Daoy (cell line): ENCODE measurements around the gene LRRC72. TPM values are rescaled to one million over a fixed set of nuclear protein-coding genes. Genes with fewer than 3 reads are reported as not detected.
"Not testable (repeated sequence)": the region's sequence is repeated elsewhere in the genome, so short reads cannot be mapped to it uniquely, and the experiment has no call there.

Source experiments
- DNase-seq: peaks from one replicate; pipeline ENCODE4 v3.0.0-alpha.2; 2015; ENCODE audit warnings: low read depth
- total RNA-seq: library from RNA; depleted of rRNA; stranded (reverse); fragments of >200 nt; shearing (Covaris generic); gene quantifications from 2 replicates; pipeline ENCODE4 v1.2.3, GENCODE V29; 2014; rRNA removed

The LRRC72 gene
- not detected in 2 replicates for total RNA-seq

GRCh38 chr7:16526742-16527540 lies at the start of gene LRRC72:
Gene LRRC72, plus strand, starts transcription at chr7:16526825. Its CDS starts 128 bp downstream, at chr7:16526953.
- no peak for DNase-seq

- no peak for DNase-seq
These were observed 47.5 kb upstream of the LRRC72 start for GRCh38 chr7:16479161-16479560.

DNA sequence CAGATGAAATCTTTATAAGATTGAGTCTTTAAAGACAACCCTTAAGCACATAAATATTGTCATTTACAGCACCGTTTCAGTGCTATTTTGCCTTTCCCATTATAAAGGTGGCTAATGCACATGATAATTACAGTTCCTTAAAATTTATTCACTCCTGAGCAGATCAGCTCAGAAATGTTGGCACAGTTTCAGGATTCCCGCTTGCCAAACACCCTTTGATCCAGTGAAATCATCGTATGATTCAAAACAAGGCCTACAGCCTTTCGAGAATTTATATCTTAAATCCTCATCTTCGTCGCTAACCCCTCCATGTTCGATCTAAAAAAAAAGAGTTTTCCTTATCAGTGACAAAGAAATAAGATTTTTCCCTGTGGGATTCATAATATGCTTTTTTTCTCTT lies 47.0 kb upstream of the LRRC72 start:
- no peak for DNase-seq

DNA sequence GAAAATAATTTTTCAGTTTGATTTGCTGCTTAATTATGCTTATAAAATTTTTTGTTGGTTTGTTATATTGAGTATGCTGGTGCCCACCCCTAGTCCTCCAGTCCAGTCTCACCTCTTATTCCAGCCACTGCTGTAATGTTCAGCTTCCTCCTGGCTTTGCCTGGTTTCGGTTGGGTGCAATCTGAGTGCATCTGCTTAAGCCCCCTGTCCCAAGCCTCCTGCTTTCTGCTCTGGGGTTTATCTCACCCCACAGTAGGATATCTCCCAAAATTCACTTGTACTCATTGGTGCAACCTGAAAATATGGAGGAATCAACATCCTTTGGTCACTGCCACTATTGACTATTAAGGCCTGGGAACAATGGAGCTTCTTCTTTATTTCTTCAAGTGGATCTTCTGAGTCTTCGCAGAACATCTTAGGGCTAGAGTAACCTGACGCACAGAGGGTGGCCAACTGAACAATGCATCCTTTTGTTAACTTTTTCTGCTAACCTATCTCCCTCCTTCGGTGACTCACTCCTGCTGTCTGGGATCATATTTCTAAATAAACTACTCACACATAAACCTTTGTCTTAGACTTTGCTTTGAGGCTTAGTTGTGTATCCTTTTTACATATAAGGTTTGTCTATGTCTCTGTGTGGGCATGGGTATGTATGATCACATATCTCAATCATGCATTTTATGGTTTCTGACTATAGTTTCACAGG lies 42.0 kb upstream of the LRRC72 start:
- peak; percentile 85 for DNase-seq

GRCh38 chr7:16491148-16491547 lies 35.5 kb upstream of the LRRC72 start:
- no peak for DNase-seq

GRCh38 chr7:16492513-16493062 lies 34.0 kb upstream of the LRRC72 start:
- peak; percentile 62 for DNase-seq

GRCh38 chr7:16493266-16493665 lies 33.4 kb upstream of the LRRC72 start:
- no peak for DNase-seq

DNA sequence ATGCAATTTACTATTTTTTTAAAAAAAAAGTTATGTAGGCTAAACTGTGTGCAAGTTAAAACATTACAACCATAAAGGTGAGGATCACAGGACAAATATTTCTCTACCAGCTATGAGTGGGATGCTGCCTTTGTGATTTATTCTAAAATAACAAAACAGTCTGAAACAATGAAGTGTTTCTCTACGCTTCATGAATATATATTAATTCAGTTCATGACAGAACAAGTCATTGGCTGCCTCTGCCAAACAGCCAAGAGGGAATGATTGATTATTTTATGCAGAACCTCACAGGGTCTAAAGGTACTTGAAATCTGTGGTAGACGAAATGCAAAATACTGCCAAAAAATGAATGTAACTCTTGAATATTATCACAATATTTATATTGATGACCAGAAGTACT lies 32.1 kb upstream of the LRRC72 start:
- no peak for DNase-seq

- DNase-seq = no peak
These were observed 31.5 kb upstream of the LRRC72 start for GRCh38 chr7:16494955-16495719.

- DNase-seq = no peak
These were observed 28.5 kb upstream of the LRRC72 start for GRCh38 chr7:16498122-16498521.

DNA sequence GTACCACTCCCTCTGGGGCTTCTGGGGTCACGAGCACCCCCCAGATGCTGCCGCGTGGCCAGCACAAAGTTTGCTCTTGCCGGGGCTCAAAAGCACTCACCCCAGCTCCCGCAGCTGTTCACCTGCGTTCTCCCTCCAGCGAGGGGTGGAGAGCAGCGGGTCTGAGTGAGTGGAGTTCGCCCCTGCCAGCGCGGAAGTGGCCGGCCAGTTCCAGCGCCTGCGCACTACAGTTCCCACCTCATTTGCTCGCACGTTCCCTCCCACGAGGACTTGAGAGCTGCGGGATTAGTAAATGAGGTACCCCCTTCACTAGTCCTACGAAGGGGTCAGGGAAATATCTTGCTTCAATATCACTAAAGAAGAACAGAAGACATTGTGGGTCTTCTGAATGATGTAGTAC lies 24.3 kb upstream of the LRRC72 start:
- DNase-seq = no peak

- peak; percentile 74 for DNase-seq
These were observed 22.6 kb upstream of the LRRC72 start for GRCh38 chr7:16504019-16504418.

GRCh38 chr7:16506422-16506821 lies 20.2 kb upstream of the LRRC72 start:
- DNase-seq = not testable (repeated sequence)

GRCh38 chr7:16509829-16510228 lies 16.8 kb upstream of the LRRC72 start:
- DNase-seq = no peak

- DNase-seq = no peak
These were observed 15.3 kb upstream of the LRRC72 start for GRCh38 chr7:16511314-16511713.

- no peak for DNase-seq
These were observed 14.5 kb upstream of the LRRC72 start for GRCh38 chr7:16512097-16512496.

GRCh38 chr7:16514271-16514670 lies 12.4 kb upstream of the LRRC72 start:
- DNase-seq = no peak

GRCh38 chr7:16514729-16515128 lies 11.9 kb upstream of the LRRC72 start:
- DNase-seq = no peak

DNA sequence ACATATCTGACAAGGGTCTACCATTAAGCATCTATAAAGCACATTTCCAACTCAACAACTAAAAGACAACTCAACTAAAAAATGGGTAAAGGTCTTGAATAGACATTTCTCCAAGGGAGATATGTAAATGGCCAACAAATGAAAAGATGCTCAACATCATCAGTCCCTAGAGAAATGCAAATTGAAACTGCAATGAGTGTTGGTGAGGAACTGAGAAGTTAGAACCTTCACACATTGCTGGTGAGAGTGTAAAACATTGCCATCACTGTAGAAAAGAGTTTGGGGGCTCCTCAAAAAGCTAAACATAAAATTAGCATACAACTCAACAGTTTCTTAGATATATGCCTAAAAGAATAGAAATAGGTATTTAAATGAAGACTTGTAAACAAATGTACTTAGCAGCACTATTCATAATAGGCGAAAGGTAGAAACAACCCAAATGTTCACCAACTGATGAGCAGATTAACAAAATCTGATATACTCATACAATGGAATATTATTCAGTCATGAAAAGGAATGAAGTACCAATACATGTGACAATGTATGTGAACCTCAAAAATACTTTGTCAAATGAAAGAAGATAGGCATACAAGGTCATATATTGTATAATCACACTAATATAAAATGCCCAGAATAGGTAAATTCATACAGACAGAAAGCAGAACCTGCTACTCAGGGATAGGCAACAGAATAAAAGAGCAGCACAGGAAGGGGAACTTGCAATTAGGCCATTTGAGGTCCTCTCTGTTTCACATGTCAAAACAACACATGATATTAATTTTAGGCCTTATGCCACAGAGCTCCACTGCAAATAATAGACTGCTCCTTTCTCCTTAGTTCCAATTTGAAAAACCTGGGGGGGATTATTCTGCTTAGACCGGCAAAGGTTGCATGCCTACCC lies 10.6 kb upstream of the LRRC72 start:
- no peak for DNase-seq

GRCh38 chr7:16519985-16520384 lies 6.6 kb upstream of the LRRC72 start:
- DNase-seq = not testable (repeated sequence)

DNA sequence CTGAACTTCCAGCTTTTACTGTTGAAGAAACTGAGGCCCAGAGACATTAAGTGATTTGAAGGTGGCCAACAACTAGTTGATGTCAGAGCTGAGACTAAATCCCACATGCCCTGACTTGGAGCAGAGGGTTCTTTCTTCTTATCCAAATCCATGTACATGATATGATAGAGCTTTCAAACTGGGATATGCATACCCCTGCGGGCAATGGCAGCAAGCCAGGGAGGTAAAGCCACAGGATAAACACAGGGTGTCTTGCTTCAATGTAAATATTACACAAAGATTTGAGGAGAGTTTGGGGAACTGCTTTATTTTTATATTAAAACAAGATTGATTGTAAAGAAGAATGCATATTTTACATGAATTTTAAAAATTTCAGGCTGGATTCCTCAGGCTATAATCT lies 2.3 kb upstream of the LRRC72 start:
- DNase-seq = peak; percentile 19
